Endodermal cell (in vitro differentiated cells): ENCODE measurements around the gene TBC1D16. TPM values are rescaled to one million over a fixed set of nuclear protein-coding genes. Genes with fewer than 3 reads are reported as not detected.
A peak's percentile ranks its signal among the peaks of the same experiment; 100 is the strongest.

Source experiments
- DNase-seq: peaks from one replicate; pipeline ENCODE4 v3.0.0-alpha.2; 2017
- H3K27ac ChIP-seq: 2 replicates; pipeline ENCODE4 v1.5.1; 2013; ENCODE audit warnings: mild to moderate bottlenecking, low read depth, low read length, moderate library complexity
- H3K27me3 ChIP-seq: 2 replicates; pipeline ENCODE4 v1.6.1; 2013; ENCODE audit warnings: mild to moderate bottlenecking, low read length, moderate library complexity; ENCODE audit not compliant: insufficient read depth, control insufficient read depth, poor library complexity, severe bottlenecking
- H3K36me3 ChIP-seq: 2 replicates; pipeline ENCODE4 v1.7.0; 2013; ENCODE audit warnings: mild to moderate bottlenecking, low read length, moderate library complexity; ENCODE audit not compliant: control insufficient read depth, insufficient read depth
- H3K4me1 ChIP-seq: one replicate; pipeline ENCODE4 v1.7.0; 2013; ENCODE audit warnings: low read length; ENCODE audit not compliant: control insufficient read depth, insufficient read depth
- H3K4me3 ChIP-seq: 2 replicates; pipeline ENCODE4 v1.5.1; 2013; ENCODE audit warnings: mild to moderate bottlenecking, low read length, moderate library complexity
- H3K9ac ChIP-seq: 2 replicates; pipeline ENCODE4 v1.6.1; 2013; ENCODE audit warnings: mild to moderate bottlenecking, low read length, moderate library complexity; ENCODE audit not compliant: poor library complexity, severe bottlenecking; ENCODE audit errors: extremely low read depth
- H3K9me3 ChIP-seq: 2 replicates; pipeline ENCODE4 v1.6.1; 2013; ENCODE audit warnings: mild to moderate bottlenecking, low read length, moderate library complexity; ENCODE audit not compliant: control insufficient read depth
- H3K27ac Mint-ChIP-seq: 2 replicates; pipeline ENCODE4 v1.8.0; 2020; ENCODE audit warnings: mixed read lengths
- H3K27me3 Mint-ChIP-seq: 2 replicates; pipeline ENCODE4 v1.8.0; 2021; ENCODE audit warnings: mild to moderate bottlenecking, mixed read lengths; ENCODE audit not compliant: insufficient read depth
- H3K36me3 Mint-ChIP-seq: 2 replicates; pipeline ENCODE4 v1.8.0; 2020; ENCODE audit warnings: low read depth, mixed read lengths
- H3K4me1 Mint-ChIP-seq: 2 replicates; pipeline ENCODE4 v1.8.0; 2020; ENCODE audit warnings: mixed read lengths
- H3K4me3 Mint-ChIP-seq: 2 replicates; pipeline ENCODE4 v1.8.0; 2020; ENCODE audit warnings: mild to moderate bottlenecking, moderate library complexity, mixed read lengths
- H3K9me3 Mint-ChIP-seq: 2 replicates; pipeline ENCODE4 v1.8.0; 2020; ENCODE audit warnings: mild to moderate bottlenecking, mixed read lengths
- CTCF ChIP-seq: fragments of 200-600 bp; sonication (generic); conservative IDR thresholded peaks from 2 replicates; pipeline ENCODE4 v1.5.0; 2021; ENCODE audit warnings: antibody characterized with exemption, mild to moderate bottlenecking
- WGBS, 2 experiments: methylation state at CpG; one replicate each; pipeline versions ENCODE4 v1.1.5 to v1.1.7; 2013; ENCODE audit warnings: missing lambda C conversion rate in 2 of 2, mixed read lengths in 1 of 2; ENCODE audit not compliant: insufficient coverage in 1 of 2, insufficient read length in 1 of 2; 5-methylcytosine and 5-hydroxymethylcytosine counted together
- total RNA-seq, 2 donors: library from RNA; stranded (reverse); fragmentation: NEBNext Ultra II Directional in 1 of 2; extraction: Animal tissue kit (Norgen Biotek cat#: 25700) in 1 of 2; gene quantifications; 2 replicates in 1 of 2; 3 replicates in 1 of 2; pipeline ENCODE4 v1.2.1, GENCODE V29; 2021

TBC1D16 gene
- total RNA-seq, 2 donors from 2014 or later: 88.2 to 116 TPM

- Mint-ChIP-seq H3K36me3 (peaks cover 7% of the 10 kb centered on the region), H3K4me3 (no peak overlapping the region), H3K27me3 (no peaks in the 10 kb centered on the region), H3K4me1 (peaks cover 42% of the 10 kb centered on the region), H3K9me3 (no peaks in the 10 kb centered on the region), H3K27ac (peak overlapping the region; percentile 18)
- TF ChIP-seq CTCF: no peak
- no peak for DNase-seq
- H3K9me3 ChIP-seq: no peaks in the 10 kb centered on the region
- 95 to 99% methylated on average over 18 to 20 of the region's 20 CpGs for WGBS, 2 experiments
- H3K4me3 ChIP-seq: no peak overlapping the region
- no peak overlapping the region for H3K9ac ChIP-seq
- H3K27me3 ChIP-seq: no peaks in the 10 kb centered on the region
- no peaks in the 10 kb centered on the region for H3K36me3 ChIP-seq
- peaks cover 10% of the 10 kb centered on the region for H3K4me1 ChIP-seq
- H3K27ac ChIP-seq: no peak overlapping the region
Observed at GRCh38 chr17:79989106-79989835, 46.4 kb downstream of the TBC1D16 start.

- no peaks in the 10 kb centered on the region for H3K27me3 Mint-ChIP-seq
- WGBS, 2 experiments: 83 to 90% methylated on average over 13 to 28 of the region's 28 CpGs
- no peak overlapping the region for H3K27ac Mint-ChIP-seq
- no peaks in the 10 kb centered on the region for H3K9me3 ChIP-seq
- no peak overlapping the region for H3K9ac ChIP-seq
- no peak overlapping the region for H3K4me3 ChIP-seq
- no peak for TF ChIP-seq CTCF
- H3K4me3 Mint-ChIP-seq: no peak overlapping the region
- H3K36me3 Mint-ChIP-seq: peaks cover 7% of the 10 kb centered on the region
- no peaks in the 10 kb centered on the region for H3K36me3 ChIP-seq
- H3K27ac ChIP-seq: no peak overlapping the region
- peaks cover 38% of the 10 kb centered on the region for H3K4me1 Mint-ChIP-seq
- H3K4me1 ChIP-seq: peaks cover 3% of the 10 kb centered on the region
- H3K9me3 Mint-ChIP-seq: no peaks in the 10 kb centered on the region
- H3K27me3 ChIP-seq: no peaks in the 10 kb centered on the region
- no peak for DNase-seq
Observed at GRCh38 chr17:79988185-79988971, 47.3 kb downstream of the TBC1D16 start.

- no peak for DNase-seq
- no peaks in the 10 kb centered on the region for H3K9me3 ChIP-seq
- peaks cover 3% of the 10 kb centered on the region for H3K4me1 ChIP-seq
- no peak for TF ChIP-seq CTCF
- Mint-ChIP-seq H3K27ac (no peak overlapping the region), H3K27me3 (no peaks in the 10 kb centered on the region), H3K9me3 (no peaks in the 10 kb centered on the region), H3K4me3 (no peak overlapping the region), H3K4me1 (peaks cover 32% of the 10 kb centered on the region), H3K36me3 (peaks cover 9% of the 10 kb centered on the region)
- H3K27me3 ChIP-seq: no peaks in the 10 kb centered on the region
- no peak overlapping the region for H3K4me3 ChIP-seq
- 88% methylated on average over 7 of the region's 7 CpGs for WGBS, 2 experiments
- H3K36me3 ChIP-seq: no peaks in the 10 kb centered on the region
- H3K9ac ChIP-seq: no peak overlapping the region
- H3K27ac ChIP-seq: no peak overlapping the region
Observed at GRCh38 chr17:79987935-79988184, 47.8 kb downstream of the TBC1D16 start.
